ENCODE measurements around the gene SLC48A1. TPM values are rescaled to one million over a fixed set of nuclear protein-coding genes. Genes with fewer than 3 reads are reported as not detected.
"Not testable (repeated sequence)": the region's sequence is repeated elsewhere in the genome, so short reads cannot be mapped to it uniquely, and the experiment has no call there.

Gene SLC48A1
- polyA plus RNA-seq, 3 donors = 9.4 to 19.6 (median 15.8) TPM

- peak overlapping the region; percentile 98 to 99 for H3K27ac ChIP-seq (ENCODE audit: low read depth in 1 of 2, low read length in 2 of 2)
- H3K4me2 ChIP-seq (replicated peaks; ENCODE audit: extremely low read depth, low read length, poor library complexity, severe bottlenecking) = peak overlapping the region; percentile 87
- no peaks in the 10 kb centered on the region for H3K9me3 Mint-ChIP-seq
- peak overlapping the region; percentile 83 for H3K9ac ChIP-seq (ENCODE audit: insufficient read depth, low read length, poor library complexity, severe bottlenecking)
- peaks cover 0 to under 1% (median 0%) of the 10 kb centered on the region in 3 donors for H3K27me3 Mint-ChIP-seq (ENCODE audit: low read depth in 3 of 3)
- H2AFZ ChIP-seq (ENCODE audit: insufficient read depth, low read depth, low read length, poor library complexity, severe bottlenecking) = peak overlapping the region; percentile 85
- peak overlapping the region; percentile 85 to 92 for H3K4me3 Mint-ChIP-seq
- H3K27ac Mint-ChIP-seq = peak overlapping the region; percentile 94 to 100 (median 99)
- no peak for TF ChIP-seq CTCF (IDR thresholded peaks at IDR 0.05)
- WGBS (ENCODE audit: insufficient coverage) = 25% methylated on average over 4 of the region's 9 CpGs
- H3K4me1 ChIP-seq (ENCODE audit: control insufficient read depth in 1 of 2, insufficient read depth in 2 of 2, low read length in 2 of 2) = peaks cover 98 to 99% of the 10 kb centered on the region in 2 donors
- H4K20me1 ChIP-seq (ENCODE audit: insufficient read depth, low read length) = peaks cover 20% of the 10 kb centered on the region
- H3K36me3 ChIP-seq (replicated peaks in 1 of 2; ENCODE audit: control insufficient read depth in 1 of 2, insufficient read depth in 2 of 2, low read length in 2 of 2) = no peaks in the 10 kb centered on the region
- H3K4me1 Mint-ChIP-seq = peaks cover 91% of the 10 kb centered on the region
- DNase-seq = peak; percentile 73 to 86 (median 75)
- H3K79me2 ChIP-seq (ENCODE audit: insufficient read depth, low read length) = peaks cover 98% of the 10 kb centered on the region
- no peaks in the 10 kb centered on the region for H3K27me3 ChIP-seq (ENCODE audit: control insufficient read depth in 2 of 2, insufficient read depth in 2 of 2, low read length in 2 of 2)
- intact Hi-C loops (cut with micrococcal nuclease) = loop anchor here in 1 of 2 donors (10.0 kb wide), 1 partner anchor 91 kb away; the partner anchor contains the start of gene VDR
- H3K36me3 Mint-ChIP-seq = peaks cover 16 to 18% of the 10 kb centered on the region in 2 donors
- H3K9me3 ChIP-seq (replicated peaks in 1 of 2; ENCODE audit: control insufficient read depth in 1 of 2, insufficient read depth in 1 of 2, low read length in 2 of 2) = no peaks in the 10 kb centered on the region
- H3K4me3 ChIP-seq (replicated peaks in 1 of 3; ENCODE audit: low read depth in 2 of 3, low read length in 3 of 3) = peak overlapping the region; percentile 31 to 80 (median 53)
Measured at GRCh38 chr12:47813511-47814196, 40.6 kb downstream of the SLC48A1 start.

- Mint-ChIP-seq H3K9me3 (no peaks in the 10 kb centered on the region), H3K36me3 (peaks cover 16 to 18% of the 10 kb centered on the region in 2 donors), H3K27me3 (ENCODE audit: low read depth in 3 of 3) (no peaks in the 10 kb centered on the region), H3K4me3 (peak overlapping the region; percentile 42 to 92), H3K27ac (peak overlapping the region; percentile 94 to 100 (median 99)), H3K4me1 (peaks cover 85% of the 10 kb centered on the region)
- Histone ChIP-seq H3K79me2 (ENCODE audit: insufficient read depth, low read length) (peaks cover 99% of the 10 kb centered on the region), H3K4me2 (replicated peaks; ENCODE audit: extremely low read depth, low read length, poor library complexity, severe bottlenecking) (peak overlapping the region; percentile 87), H3K4me1 (ENCODE audit: control insufficient read depth in 1 of 2, insufficient read depth in 2 of 2, low read length in 2 of 2) (peaks cover 91 to 93% of the 10 kb centered on the region in 2 donors), H3K9ac (ENCODE audit: insufficient read depth, low read length, poor library complexity, severe bottlenecking) (peak overlapping the region; percentile 83), H3K4me3 (replicated peaks in 1 of 3; ENCODE audit: low read depth in 2 of 3, low read length in 3 of 3) (peak overlapping the region in 1 of 3 experiments; percentile 80), H2AFZ (ENCODE audit: insufficient read depth, low read depth, low read length, poor library complexity, severe bottlenecking) (no peak overlapping the region), H3K27me3 (ENCODE audit: control insufficient read depth in 2 of 2, insufficient read depth in 2 of 2, low read length in 2 of 2) (no peaks in the 10 kb centered on the region), H3K9me3 (replicated peaks in 1 of 2; ENCODE audit: control insufficient read depth in 1 of 2, insufficient read depth in 1 of 2, low read length in 2 of 2) (no peaks in the 10 kb centered on the region), H3K36me3 (replicated peaks in 1 of 2; ENCODE audit: control insufficient read depth in 1 of 2, insufficient read depth in 2 of 2, low read length in 2 of 2) (no peaks in the 10 kb centered on the region), H3K27ac (ENCODE audit: low read depth in 1 of 2, low read length in 2 of 2) (peak overlapping the region; percentile 98 to 99), H4K20me1 (ENCODE audit: insufficient read depth, low read length) (peaks cover 24% of the 10 kb centered on the region)
- 100% methylated on average over 2 of the region's 3 CpGs for WGBS (ENCODE audit: insufficient coverage)
- peak in 1 of 3 donors; percentile 29 for DNase-seq
- intact Hi-C loops (cut with micrococcal nuclease) = loop anchor here (5.0 to 10.0 kb wide), 2 partner anchors 90 to 107 kb away; partner anchors contain the start of genes RPAP3 (in 1 of the 2) and VDR (in 1 of the 2)
- no peak for TF ChIP-seq CTCF (IDR thresholded peaks at IDR 0.05)
Measured at GRCh38 chr12:47814539-47815170, 41.6 kb downstream of the SLC48A1 start.

- DNase-seq; H3K9ac ChIP-seq (ENCODE audit: insufficient read depth, low read length, poor library complexity, severe bottlenecking); H3K4me3 ChIP-seq (replicated peaks in 1 of 3; ENCODE audit: low read depth in 2 of 3, low read length in 3 of 3); H3K9me3 ChIP-seq (replicated peaks in 1 of 2; ENCODE audit: control insufficient read depth in 1 of 2, insufficient read depth in 1 of 2, low read length in 2 of 2); H3K27me3 Mint-ChIP-seq (ENCODE audit: low read depth in 3 of 3); H2AFZ ChIP-seq (ENCODE audit: insufficient read depth, low read depth, low read length, poor library complexity, severe bottlenecking); H3K4me2 ChIP-seq (replicated peaks; ENCODE audit: extremely low read depth, low read length, poor library complexity, severe bottlenecking); H3K27me3 ChIP-seq (ENCODE audit: control insufficient read depth in 2 of 2, insufficient read depth in 2 of 2, low read length in 2 of 2); H3K9me3 Mint-ChIP-seq; H3K36me3 ChIP-seq (replicated peaks in 1 of 2; ENCODE audit: control insufficient read depth in 1 of 2, insufficient read depth in 2 of 2, low read length in 2 of 2): not testable (repeated sequence)
- Histone ChIP-seq H4K20me1 (ENCODE audit: insufficient read depth, low read length) (peaks cover 24% of the 10 kb centered on the region), H3K4me1 (ENCODE audit: control insufficient read depth in 1 of 2, insufficient read depth in 2 of 2, low read length in 2 of 2) (peaks cover 87 to 90% of the 10 kb centered on the region in 2 donors), H3K79me2 (ENCODE audit: insufficient read depth, low read length) (peaks cover 98% of the 10 kb centered on the region), H3K27ac (ENCODE audit: low read depth in 1 of 2, low read length in 2 of 2) (peak overlapping the region; percentile 10 to 99)
- Mint-ChIP-seq H3K36me3 (peaks cover 16 to 17% of the 10 kb centered on the region in 2 donors), H3K27ac (peak overlapping the region; percentile 47 to 99 (median 94)), H3K4me3 (peak overlapping the region in 1 of 2 donors; percentile 9), H3K4me1 (peaks cover 80% of the 10 kb centered on the region)
- no CpG with 5 or more reads among the region's 5 CpGs for WGBS (ENCODE audit: insufficient coverage)
- intact Hi-C loops (cut with micrococcal nuclease) = loop anchor here (5.0 to 10.0 kb wide), 2 partner anchors 89 to 108 kb away; partner anchors contain the start of genes RPAP3 (in 1 of the 2) and VDR (in 1 of the 2)
Measured at GRCh38 chr12:47815447-47815846, 42.4 kb downstream of the SLC48A1 start.

All from CD14-positive monocyte (primary cell).